ENCODE measurements around the gene RPLP2.

- TF ChIP-seq CTCF (optimal IDR thresholded peaks at IDR 0.05 in 1 of 3, IDR thresholded peaks at IDR 0.05 in 1 of 3, conservative IDR thresholded peaks at IDR 0.05 in 1 of 3; ENCODE audit: extremely low read depth in 1 of 3, insufficient read depth in 2 of 3, low read length in 3 of 3) (peak in 2 of 3 experiments; percentile 63 to 74), EZH2 (IDR thresholded peaks at IDR 0.05; ENCODE audit: low read length) (no peak)
These were observed 30.3 kb downstream of the RPLP2 start for GRCh38 chr11:839875-840617.
